NCI-H2107 treated with DMSO at 0.1 percent for 48 hours (cell line): ENCODE measurements around the gene MIEF2.
A peak's percentile ranks its signal among the peaks of the same experiment; 100 is the strongest.

Experiments
- DNase-seq: peaks from one replicate; lab custom pipeline; 2025; ENCODE audit not compliant: unreplicated experiment; lab: John Stamatoyannopoulos, UW

The MIEF2 gene

DNA sequence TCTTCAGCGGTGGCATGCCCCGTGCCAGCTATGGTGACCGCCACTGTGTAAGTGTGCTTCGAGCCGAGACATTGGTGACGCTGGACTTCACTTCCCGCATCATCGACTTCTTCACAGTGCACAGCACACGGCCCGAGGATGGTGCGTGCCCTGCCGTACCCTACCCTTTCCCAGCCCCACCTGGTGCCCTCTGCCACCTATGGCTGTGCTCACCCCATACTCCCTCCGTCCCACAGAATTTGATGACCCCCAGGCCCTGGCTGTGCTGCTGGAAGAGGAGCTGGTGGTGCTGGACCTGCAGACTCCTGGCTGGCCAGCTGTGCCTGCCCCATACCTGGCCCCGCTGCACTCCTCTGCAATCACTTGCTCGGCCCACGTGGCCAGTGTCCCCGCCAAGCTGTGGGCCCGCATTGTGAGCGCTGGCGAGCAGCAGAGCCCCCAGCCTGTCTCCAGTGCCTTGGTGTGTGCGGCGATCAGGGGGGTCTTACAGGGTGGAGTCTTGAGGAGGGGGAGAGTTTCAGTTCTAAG is 25.5 kb upstream of the MIEF2 start:
- no peak for DNase-seq

DNA sequence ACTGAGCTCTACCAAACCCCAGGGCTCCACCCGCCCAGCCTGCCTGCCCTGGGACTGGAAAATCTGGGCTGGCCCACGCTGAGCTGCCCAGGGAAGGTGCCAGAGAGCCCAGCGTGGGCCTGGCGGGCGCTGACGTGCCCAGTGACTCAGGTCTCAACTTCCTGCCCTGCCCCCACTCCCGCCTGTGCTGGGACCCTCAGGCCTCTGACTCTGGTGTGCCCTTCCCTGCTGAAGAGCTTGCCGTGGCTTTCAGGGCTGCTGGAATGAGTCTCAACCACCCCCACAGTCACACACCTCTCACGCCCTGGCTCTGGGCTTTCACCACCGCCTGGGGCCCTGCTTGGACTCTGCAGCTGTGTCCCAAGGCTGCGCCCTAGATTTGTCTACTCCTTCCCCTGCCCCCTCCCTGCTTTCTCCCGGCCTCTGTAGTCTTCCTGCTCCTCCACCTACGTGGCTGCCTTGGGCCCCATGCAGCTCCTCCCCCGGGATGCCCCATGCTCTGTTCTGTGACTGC is 24.7 kb upstream of the MIEF2 start:
- DNase-seq: no peak

DNA sequence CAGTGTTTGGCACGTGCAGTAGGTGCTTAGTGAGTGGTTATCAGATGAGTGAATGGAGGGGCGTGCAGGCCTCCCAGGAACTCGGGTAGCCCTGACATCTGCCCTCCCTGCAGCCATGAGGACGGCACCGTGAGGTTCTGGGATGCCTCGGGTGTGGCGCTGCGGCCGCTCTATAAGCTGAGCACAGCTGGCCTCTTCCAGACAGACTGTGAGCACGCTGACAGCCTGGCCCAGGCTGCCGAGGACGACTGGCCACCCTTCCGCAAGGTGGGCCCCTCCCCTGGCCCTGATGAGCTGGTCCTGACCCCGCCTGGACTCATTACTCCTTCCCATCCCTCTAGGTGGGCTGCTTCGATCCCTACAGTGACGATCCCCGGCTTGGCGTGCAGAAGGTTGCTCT is 24.0 kb upstream of the MIEF2 start:
- no peak for DNase-seq

DNA sequence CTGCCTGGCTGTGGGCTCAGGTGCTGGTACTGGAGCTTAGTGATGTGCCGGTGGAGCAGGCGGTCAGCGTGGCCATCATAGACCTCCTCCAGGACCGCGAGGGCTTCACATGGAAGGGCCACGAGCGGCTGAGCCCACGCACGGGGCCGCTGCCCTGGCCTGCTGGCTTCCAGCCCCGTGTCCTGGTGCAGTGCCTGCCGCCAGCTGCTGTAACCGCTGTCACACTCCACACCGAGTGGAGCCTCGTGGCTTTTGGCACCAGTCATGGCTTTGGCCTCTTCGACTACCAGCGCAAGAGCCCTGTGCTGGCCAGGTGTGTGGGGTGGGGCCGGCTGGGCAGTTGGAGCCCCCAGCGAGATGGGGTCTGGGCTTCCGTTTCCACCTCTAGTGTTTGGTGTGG is 23.0 kb upstream of the MIEF2 start:
- no peak for DNase-seq

DNA sequence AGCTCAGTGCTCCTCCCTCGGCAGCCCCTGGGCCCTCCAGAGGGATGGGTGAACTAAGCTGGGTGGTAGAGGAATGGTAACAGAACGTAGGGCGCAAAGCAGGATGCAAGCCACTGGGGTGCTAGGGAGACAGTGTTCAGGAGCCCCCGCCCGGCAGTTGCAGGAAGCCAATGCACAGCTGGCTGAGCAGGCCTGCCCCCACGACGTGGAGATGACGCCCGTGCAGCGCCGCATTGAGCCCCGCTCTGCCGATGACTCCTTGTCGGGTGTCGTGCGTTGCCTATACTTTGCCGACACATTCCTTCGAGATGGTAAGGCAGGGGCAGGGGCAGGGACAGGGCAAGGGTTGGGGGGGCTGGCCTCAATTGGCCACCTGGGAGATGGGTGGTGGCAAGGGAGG is 22.2 kb upstream of the MIEF2 start:
- no peak for DNase-seq

DNA sequence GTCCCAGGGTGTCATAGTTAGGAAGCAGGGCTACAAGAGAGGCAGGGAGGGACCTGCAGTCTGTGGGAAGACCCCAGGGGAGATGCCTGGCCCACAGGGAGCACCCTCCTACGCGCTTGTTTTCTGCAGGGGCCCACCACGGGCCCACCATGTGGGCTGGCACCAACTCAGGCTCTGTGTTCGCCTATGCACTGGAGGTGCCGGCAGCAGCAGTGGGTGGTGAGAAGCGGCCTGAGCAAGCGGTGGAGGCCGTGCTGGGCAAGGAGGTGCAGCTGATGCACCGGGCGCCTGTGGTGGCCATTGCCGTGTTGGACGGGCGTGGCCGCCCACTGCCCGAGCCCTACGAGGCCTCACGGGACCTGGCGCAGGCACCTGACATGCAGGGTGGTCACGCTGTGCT is 20.0 kb upstream of the MIEF2 start:
- no peak for DNase-seq

DNA sequence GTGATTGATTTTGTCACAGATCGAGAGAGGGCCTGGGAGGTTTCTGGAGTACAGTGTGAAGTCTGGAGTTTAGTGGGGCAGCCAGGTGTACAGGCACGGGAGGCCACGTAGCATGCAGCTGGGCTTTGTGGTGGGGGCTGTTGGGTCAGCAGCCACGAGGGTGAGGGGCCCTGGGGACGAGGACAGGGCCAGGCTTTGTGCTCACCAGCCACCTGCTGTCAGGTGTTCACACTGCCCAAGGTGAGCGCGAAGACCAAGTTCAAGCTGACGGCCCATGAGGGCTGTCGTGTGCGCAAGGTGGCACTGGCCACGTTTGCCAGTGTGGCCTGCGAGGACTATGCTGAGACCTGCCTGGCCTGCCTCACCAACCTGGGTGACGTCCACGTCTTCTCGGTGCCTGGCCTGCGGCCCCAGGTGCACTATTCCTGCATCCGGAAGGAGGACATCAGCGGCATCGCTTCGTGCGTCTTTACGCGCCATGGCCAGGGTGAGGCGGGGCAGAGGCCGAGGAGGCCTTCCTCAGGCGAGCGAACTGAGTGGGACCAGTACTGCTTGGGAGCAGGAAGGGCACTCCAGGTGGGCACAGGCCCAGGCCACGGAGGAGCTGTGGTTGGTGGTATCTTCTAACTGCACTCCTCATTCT is 19.1 kb upstream of the MIEF2 start:
- DNase-seq: no peak

DNA sequence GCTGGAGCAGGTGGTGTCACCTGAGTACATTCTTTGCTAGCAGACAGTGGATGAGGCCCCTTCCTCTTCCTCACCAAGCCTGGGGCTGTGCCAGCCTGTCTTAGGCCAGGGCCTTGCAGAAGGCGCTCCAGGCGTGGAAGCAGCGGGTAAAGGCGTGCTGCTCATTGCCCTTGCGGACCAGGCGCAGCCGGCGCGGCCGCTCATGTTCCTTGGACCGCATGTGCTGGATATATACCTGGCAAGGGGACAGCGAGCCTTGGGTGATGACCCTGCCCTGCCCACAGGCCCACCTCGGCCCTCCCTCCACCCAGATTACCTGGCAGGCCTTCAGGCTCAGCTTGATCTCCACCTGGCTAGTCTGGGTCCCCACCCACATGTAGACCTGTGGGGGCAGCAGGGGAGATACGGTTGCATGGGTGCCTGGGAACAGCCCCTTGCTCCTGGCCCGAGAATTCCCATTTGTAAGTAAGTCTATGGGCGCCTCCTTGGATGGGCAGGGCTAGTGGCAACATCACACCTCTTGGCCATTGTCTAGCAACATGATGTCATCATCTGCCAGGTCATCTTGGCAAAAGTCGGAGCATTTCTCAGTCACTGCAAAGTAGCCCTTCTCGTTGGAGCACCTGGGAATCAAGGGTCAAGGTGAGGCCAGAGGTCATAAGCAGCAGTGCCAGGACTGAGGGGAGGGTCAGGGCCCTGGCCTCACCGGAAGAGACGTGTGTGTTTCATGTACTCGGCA is 15.3 kb upstream of the MIEF2 start:
- no peak for DNase-seq

DNA sequence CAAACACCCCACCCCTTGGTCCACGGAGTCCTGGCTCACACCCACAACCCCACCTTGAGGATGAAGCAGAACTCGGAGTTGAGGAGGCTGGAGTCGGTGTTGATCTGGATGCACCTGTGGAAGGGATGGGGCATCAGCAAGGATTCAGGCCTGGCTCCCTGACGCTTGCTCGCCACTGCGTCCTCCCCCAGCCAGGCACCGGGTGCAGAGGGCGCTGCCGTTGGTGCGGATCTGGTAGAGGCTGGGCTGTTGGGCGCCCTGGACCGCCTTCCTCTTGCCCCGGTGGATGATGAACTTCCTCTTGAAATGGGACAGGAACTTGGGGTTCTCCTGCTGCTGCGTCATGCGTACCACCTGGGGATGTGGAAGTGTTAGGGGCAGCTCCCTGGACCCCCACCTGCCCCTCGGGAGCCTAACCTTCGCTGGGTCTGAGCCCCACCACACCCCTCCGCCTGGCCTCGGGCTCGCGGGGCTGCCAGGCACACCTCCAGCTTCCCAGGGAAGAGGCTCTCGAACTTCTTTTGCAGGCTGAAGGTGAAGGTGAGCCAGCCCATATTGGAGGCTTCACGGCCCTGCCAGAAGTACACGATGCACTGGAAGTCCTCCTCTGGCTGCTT is 14.2 kb upstream of the MIEF2 start:
- DNase-seq: no peak

DNA sequence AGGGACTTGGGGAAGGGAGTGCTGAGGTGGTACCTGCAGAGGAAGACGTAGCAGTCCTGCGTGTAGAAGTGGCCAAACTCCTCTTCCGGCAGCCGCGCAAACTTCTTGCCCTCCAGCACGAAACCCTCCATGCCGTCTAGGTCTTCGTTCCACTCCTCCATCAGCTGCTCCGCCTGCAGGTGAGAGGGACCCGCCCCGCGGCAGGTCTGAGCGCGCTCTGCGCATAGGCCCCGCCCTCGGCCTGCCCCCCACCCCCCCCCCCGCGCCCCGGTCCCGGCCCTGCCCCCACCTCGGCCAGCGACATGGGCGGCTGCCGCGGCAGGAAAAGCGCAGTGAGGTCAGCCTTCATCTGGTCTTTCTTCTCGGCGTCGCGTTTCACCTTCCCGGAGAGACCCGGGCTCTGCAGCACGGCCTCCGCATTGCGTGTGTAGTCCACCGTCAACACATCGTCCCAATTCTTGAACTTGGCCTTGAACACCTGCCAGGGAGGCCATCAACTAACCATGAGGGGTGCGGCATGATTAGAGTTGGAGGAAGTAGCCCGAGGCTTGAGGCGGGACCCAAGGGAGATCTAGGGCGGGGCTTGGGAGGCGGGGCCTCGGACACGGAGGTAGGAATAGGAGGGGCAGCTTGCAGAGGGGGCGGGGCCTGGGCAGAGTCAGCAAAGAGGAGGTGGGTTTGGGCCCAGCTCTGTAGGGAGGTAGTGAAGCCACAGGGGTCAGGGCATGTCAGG is 13.4 kb upstream of the MIEF2 start:
- peak; percentile 40 for DNase-seq

DNA sequence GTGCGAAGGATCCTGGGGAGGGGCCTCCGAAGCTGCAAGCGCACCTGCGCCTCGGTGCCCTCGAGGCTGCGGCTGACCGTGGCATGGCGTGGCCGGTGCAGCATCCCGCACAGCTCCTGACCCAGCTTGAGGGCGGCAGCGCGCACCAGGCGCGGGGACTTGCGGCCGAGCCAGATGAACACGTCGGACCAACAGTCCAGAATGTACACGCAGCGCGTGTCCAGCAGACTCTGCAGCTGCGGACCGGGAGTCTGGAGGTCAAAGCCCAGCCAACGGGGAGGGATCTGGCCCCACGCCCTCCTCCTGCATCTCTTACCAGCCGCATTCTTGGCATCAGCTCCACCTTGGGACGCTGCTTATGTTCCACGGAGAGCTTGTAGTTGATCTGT is 12.9 kb upstream of the MIEF2 start:
- no peak for DNase-seq

DNA sequence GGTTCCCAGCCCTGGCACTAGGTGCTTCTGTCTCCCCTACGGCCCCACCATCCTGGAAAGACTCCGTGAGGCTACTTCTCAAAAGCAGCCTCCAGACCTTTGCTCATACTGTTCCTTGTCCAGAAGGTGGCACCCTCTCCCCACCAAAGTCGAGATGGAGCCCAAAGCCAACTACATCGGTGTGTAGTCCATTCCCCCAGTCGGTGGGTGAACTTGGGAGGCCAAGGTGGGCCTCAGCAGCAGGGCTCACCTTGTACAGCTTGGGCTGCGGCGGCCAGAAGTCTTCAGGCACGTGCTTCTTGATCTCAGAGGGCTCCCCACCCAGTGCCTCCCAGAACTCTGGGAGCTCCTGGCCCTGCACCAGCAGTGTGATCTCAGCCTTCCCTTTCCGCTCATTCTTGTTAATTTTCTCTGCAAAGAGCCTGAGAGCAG is 12.1 kb upstream of the MIEF2 start:
- peak; percentile 14 for DNase-seq

DNA sequence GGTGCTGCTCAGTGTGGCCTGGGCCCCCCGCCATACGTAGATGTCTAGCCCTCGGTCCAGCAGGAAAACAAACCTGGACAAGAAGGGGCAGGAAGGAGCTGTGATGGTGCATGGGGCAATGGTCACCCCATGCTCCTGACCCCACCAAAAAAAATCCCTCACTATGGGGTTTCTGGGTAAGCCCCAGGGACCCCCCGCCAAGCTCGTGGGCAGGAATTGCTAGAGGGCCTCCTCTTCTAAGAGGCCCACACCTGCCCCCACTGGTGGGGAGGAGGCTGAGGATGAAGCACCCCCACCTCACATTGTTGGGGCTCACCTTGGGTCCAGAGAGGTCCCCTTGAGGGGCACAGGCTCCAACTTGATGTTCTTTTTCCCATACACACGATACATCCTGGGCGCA is 11.7 kb upstream of the MIEF2 start:
- DNase-seq: no peak

DNA sequence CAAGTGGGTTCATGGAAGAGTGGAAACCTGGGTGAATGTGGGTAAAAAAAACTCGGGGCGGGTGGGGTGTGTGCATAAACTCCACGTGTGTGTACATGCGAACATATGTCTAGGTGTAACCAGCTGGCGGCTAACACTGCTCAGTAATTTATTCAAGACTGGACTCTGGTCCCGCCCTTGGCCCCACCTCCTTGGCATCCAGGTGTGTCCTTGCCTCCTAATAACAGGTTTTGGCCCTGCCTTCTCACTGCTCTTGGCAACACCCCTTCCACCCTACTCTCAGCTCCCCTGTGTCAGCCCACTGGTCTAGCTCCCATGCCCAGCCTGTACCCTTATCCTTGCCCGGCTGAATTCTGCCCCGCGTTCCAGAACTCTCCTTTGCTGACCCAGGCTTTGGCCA is 10.2 kb upstream of the MIEF2 start:
- no peak for DNase-seq

DNA sequence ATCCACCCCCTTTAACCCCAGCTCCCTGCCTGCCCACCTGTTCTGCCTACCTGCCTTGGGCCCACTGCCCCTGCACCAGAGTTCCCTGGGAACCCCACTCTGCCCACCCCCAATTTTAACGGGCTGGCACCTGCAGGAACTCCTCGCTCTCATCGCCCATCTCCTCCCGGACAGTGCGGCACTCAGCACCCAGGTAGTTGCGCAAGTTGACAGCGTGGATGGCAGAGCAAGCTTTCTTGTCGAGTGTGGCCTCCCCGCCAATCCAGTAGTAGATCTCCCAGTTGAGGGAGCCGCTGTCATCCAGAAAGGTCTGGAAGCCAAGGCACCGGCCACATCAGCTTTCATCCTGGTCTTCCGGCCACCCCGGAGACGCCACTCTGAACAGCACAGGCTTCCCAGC is 9.8 kb upstream of the MIEF2 start:
- no peak for DNase-seq

DNA sequence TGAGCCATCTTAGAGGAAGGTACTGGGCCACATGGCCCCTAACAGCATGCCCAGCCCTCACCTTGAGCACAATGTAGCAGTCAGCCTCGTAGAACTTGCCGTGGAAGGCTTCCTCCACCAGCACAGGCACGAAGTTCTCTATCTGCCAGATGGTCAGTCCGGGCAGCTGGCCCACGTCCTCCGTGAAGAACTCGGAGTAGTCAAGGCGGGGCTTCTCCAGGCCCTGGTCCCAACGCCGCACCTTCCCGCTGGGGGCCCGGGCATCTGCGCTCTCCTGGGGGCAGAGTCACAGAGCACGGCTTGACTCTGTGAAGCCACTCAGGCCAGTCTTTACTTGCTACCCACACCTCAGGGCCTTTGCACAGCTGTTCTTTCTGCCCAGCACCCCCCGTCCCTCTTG is 9.3 kb upstream of the MIEF2 start:
- no peak for DNase-seq

DNA sequence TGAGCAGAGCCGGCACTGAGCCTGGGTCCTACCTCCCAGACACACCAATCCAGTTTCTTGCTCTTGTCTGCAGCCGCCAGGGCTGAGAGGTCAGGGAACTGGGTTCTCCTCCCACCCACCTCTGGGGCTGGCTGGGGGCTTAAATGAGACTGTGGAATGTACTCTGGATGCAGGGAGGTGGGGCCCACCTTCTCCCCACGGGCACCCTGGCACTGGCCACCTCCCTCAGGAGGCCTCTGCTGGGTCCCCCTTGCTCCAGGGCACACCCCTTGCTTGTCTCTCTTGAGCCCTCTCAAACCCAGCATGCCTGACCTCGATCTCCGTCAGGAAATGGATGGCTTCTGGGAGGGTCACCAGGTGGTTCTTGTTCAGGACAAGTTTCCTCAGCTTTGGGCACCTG is 8.3 kb upstream of the MIEF2 start:
- no peak for DNase-seq

DNA sequence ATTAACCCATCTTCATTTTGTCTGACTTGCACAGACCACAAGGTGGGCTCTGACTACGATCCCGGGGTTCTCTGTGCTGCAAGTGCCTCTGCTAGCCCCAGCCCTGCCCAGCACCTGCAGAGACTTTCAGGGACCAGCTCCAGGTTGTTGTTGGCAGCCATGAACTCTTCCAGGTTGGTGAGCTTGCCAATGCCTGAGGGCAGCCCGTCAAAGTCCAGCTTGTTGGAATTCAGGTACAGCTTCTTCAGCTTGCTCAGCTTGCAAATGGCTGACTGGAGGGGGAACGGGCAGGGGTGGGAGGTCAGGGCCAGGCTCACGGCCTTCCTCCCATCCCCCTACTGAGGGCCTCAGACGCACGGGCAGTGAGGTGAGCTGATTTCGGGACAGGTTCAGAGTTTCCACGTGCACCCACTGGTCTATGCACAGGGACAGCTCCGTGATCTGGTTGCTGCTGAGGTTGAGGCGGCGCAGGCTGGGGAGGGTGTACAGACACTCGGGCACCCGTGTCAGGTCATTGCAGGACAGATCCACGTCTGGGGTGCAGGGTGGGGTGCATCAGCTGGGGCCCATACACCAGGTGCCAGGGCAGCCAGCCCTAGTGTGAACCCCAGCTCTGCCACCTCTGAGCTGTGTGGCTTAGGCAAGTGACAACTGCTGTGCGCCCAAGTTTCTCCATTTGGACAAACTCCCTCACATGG is 7.1 kb upstream of the MIEF2 start:
- no peak for DNase-seq

DNA sequence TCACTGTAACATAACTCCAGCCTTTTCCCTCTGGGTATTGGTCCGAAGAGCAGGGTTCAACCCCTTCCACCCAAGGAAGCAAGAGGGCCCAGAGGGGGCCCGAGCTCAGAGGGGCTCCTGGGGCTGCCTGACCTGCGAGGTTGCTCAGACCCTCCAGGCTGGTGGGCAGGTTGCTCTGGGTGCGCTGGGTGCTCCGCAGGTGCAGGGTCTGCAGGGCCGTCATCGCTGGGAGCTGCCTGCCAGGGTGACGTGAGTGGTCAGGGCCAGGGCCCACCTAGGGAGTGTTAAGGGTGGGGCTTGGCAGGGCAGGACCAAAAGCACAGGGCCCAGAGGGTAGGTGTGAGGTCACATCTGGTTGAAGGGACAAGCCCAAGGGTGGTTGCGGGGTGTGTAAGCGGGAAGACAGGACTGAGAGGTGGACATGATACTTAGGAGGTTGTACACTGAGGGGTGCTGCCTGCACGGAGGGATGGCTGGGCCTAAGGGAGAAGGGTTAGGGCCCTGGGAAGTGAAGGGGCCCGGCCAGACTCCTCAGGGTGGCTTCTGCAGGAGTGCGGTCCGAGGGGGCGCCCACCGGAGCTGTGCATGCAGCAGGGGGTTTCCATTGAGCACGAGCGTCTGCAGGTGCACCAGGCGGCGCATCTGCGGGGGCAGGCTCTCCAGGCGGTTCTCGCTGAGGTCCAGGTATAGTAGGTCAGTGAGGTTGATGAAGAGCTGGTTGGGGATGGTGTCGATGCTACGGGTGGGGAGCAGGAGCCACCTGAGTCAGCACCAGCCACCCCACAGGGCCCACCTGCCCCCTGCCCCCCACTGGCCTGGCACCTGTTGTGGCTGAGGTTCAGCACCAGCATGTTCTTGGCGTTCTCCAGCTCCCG is 6.3 kb upstream of the MIEF2 start:
- DNase-seq: no peak
